Keratinocyte (primary cell): ENCODE data around the gene AKR1D1.

Experiments used
- CTCF ChIP-seq, 3 experiments: IDR thresholded peaks in 1 of 3; conservative IDR thresholded peaks in 1 of 3; optimal IDR thresholded peaks in 1 of 3; 2 replicates in 2 of 3; 3 replicates in 1 of 3; pipeline versions ENCODE3 to v1.5.1; 2011; ENCODE audit warnings: low read length in 3 of 3, mild to moderate bottlenecking in 3 of 3, moderate library complexity in 2 of 3, control low read depth in 1 of 3, inconsistent platforms in 1 of 3; ENCODE audit not compliant: insufficient read depth in 2 of 3; ENCODE audit errors: extremely low read depth in 1 of 3
- EZH2 ChIP-seq: IDR thresholded peaks from one replicate; pipeline ENCODE4 v1.6.1; 2012; ENCODE audit warnings: inconsistent platforms, mild to moderate bottlenecking, low read length, moderate library complexity

- TF ChIP-seq CTCF (optimal IDR thresholded peaks at IDR 0.05 in 1 of 3, IDR thresholded peaks at IDR 0.05 in 1 of 3, conservative IDR thresholded peaks at IDR 0.05 in 1 of 3; ENCODE audit: extremely low read depth in 1 of 3, insufficient read depth in 2 of 3, low read length in 3 of 3) (no peak), EZH2 (no peak)
These were observed 8.5 kb upstream of the AKR1D1 start for GRCh38 chr7:138067774-138068173.
